HL-60/S4 (cell line): ENCODE measurements around the gene WFDC2.

Source experiments
- in situ Hi-C: fragments of 300-500 bp; cut with MboI; formaldehyde crosslinking; loops from 2 replicates; pipeline ENCODE4 v1.14.3; 2022; ENCODE audit warnings: low sequenced_read_pairs

The WFDC2 gene

GRCh38 chr20:45495501-45495941, 26.0 kb downstream of the WFDC2 start:
- in situ Hi-C loops = no loop called here

GRCh38 chr20:45496166-45496565, 26.6 kb downstream of the WFDC2 start:
- in situ Hi-C loops = no loop called here

- in situ Hi-C loops = no loop called here
Observed at GRCh38 chr20:45497971-45498494, 28.5 kb downstream of the WFDC2 start.

GRCh38 chr20:45500022-45500421, 30.5 kb downstream of the WFDC2 start:
- in situ Hi-C loops = no loop called here

GRCh38 chr20:45501600-45501999, 32.0 kb downstream of the WFDC2 start:
- in situ Hi-C loops = no loop called here

GRCh38 chr20:45502561-45502960, 33.0 kb downstream of the WFDC2 start:
- in situ Hi-C loops = no loop called here

- in situ Hi-C loops = no loop called here
Observed at GRCh38 chr20:45503403-45503802, 33.9 kb downstream of the WFDC2 start.

- in situ Hi-C loops = no loop called here
Observed at GRCh38 chr20:45506398-45506797, 36.8 kb downstream of the WFDC2 start.

- in situ Hi-C loops = no loop called here
Observed at GRCh38 chr20:45507011-45507820, 37.7 kb downstream of the WFDC2 start.

- in situ Hi-C loops = no loop called here
Observed at GRCh38 chr20:45508068-45508886, 38.7 kb downstream of the WFDC2 start.

GRCh38 chr20:45509091-45509490, 39.5 kb downstream of the WFDC2 start:
- in situ Hi-C loops = no loop called here

- in situ Hi-C loops = no loop called here
Observed at GRCh38 chr20:45510242-45510862, 40.8 kb downstream of the WFDC2 start.

- in situ Hi-C loops = no loop called here
Observed at GRCh38 chr20:45515147-45515913, 45.8 kb downstream of the WFDC2 start, which contains the start of gene SPINT3. TSS of gene SPINT3 (minus strand) at chr20:45515622. CDS start at chr20:45515608, 14 bp downstream.

- in situ Hi-C loops = no loop called here
Observed at GRCh38 chr20:45518282-45518681, 48.7 kb downstream of the WFDC2 start.

GRCh38 chr20:45523821-45524220, 54.3 kb downstream of the WFDC2 start:
- in situ Hi-C loops = no loop called here

GRCh38 chr20:45527294-45527693, 57.7 kb downstream of the WFDC2 start:
- in situ Hi-C loops = no loop called here
